Stimulated activated CD4-positive, alpha-beta T cell treated with anti-CD3 and anti-CD28 coated beads, Interleukin-2, amount 100 ng/mL, for 24 hours (primary cell): ENCODE results near the gene AP1M2.
"Not testable (repeated sequence)": the region's sequence is repeated elsewhere in the genome, so short reads cannot be mapped to it uniquely, and the experiment has no call there.

Source experiments
- DNase-seq, 2 donors: peaks; one replicate each; pipeline ENCODE4 v3.0.0-alpha.2; 2020

Gene AP1M2

DNA sequence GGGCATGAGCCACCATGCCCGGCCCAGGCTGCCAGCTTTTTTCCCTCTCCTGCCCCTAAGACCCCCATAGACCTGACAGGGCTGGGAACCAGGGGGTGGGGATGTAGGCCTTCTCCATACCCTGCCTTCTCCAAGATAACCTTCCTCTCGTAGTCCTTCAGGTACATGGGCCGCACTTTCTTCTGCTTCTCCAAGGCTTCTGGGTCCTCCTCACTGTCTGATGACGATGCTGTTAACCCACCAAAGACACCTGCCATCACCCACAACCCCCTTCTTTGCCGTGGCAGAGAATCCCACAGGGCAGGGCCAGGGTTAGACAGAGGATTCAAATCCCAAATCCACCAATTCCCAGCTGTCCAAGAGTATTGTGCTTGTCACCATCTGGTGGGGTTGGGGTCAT, 24.5 kb downstream of the AP1M2 start:
- DNase-seq: no peak

DNA sequence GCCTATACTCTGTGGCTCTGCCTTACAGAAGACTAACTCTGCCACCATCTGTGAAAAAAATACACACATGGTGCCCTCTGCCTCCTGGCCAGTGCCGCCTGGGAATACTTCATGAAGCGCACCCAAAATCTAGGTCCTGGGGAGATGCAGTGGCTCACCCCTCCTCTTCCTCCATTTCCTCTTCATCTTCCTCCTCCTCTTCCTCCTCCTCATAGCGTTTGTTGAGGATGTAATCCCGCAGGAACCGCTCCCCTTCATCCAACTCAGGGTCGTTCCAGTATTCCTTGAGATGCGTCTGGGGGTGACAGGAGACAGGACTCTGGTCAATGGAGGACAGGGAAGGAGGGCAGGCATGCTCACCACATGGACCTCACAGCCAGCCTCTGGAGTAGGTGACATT, 27.0 kb downstream of the AP1M2 start:
- DNase-seq: no peak

DNA sequence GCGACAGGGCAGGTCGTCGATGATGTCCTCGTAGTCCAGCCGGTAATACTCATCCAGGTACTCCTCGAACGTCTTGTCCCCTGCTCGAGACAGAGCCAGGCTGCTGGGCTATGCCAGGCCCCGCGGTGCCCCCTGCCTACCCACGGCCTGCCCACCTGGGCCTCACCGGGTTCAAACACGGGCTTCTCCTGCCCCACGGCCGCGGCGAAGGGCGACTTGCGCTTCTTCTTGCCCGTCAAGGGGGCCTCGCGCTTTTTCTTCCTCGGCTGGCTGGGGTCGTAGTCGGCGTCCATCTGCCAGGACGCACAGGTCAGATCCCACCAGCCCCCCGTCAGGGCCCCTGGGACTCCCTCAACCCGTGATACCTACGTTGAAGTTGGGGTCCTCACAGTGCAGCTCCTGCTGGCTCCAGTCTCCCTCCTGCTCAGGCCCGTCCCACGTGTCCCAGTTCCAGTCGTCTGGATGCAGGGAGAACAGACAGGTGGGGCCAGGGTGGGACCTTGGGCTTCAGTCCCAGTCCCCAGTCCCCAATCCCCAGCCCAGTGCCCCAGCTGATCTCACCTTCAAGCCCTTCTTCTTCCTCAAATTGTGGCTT, 29.4 kb downstream of the AP1M2 start:
- DNase-seq: no peak

- no peak for DNase-seq
Observed at GRCh38 chr19:10555610-10555973, 31.5 kb downstream of the AP1M2 start.

GRCh38 chr19:10554760-10555609, 32.1 kb downstream of the AP1M2 start:
- no peak for DNase-seq

- peak; percentile 31 to 39 for DNase-seq
Observed at GRCh38 chr19:10553943-10554381, 33.1 kb downstream of the AP1M2 start.

GRCh38 chr19:10553087-10553667, 33.9 kb downstream of the AP1M2 start:
- DNase-seq: no peak

- DNase-seq: peak; percentile 33 to 47
Observed at GRCh38 chr19:10552510-10553053, 34.5 kb downstream of the AP1M2 start.

- peak; percentile 40 to 57 for DNase-seq
Observed at GRCh38 chr19:10551698-10552301, 35.3 kb downstream of the AP1M2 start.

- not testable (repeated sequence) for DNase-seq
Observed at GRCh38 chr19:10551006-10551405, 36.1 kb downstream of the AP1M2 start.

DNA sequence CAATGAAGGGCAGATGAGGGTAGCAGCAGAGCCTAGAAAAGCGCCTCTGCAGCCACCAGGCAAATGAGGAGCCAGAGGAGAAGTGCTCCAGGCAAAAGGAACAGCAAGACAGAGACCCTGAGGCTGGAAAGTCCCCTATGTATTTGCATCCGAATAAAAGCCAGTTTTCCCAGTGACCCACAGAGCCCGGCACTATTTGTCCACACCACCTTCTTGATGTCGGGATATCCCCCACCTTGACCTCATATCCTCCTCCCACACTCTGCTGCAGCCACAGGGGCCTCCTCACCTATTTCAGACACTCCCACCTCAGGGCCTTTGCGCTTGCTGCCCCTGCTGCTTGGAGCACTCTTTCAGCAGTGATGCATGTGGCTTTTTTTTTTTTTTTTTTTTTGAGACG, 36.8 kb downstream of the AP1M2 start:
- no peak for DNase-seq

DNA sequence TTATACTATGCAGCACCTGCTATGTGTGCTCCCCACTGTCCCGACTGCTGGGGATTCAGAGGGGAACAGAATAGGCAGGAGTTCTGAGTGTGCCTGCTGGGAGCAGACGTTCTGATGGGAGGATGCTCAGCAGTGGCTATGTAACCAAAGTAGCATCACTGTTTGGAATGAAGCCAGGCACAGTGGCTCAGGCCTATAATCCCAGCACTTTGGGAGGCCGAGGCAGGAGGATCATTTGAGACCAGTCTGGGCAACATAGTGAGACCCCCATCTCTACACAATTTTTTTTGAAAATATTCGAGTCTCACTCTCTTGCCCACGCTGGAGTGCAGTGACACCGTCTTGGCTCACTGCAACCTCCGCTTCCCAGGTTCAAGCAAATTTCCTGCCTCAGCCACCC, 37.4 kb downstream of the AP1M2 start:
- DNase-seq: no peak

GRCh38 chr19:10548746-10549276, 38.3 kb downstream of the AP1M2 start:
- no peak for DNase-seq

GRCh38 chr19:10546817-10547216, 40.3 kb downstream of the AP1M2 start:
- no peak for DNase-seq

DNA sequence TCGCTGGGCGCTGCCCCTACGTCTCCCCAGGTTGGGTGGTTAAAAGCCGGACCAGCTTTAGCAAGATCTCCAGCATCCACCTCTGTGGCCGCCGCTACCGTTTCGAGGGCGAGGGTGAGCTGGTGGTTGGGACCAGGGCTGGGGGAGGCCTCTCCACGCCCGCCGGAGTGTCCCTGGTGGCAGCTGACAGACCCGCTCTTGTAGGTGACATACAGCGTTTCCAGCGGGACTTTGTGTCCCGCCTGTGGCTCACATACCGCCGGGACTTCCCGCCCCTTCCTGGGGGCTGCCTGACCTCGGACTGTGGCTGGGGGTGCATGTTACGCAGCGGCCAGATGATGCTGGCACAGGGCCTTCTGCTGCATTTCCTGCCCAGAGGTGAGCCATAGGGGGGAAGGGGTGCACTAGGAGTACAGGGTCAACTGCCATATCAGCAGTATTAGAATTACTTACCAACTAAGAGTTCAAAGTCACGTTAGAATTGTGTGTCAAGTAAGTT, 42.3 kb downstream of the AP1M2 start:
- DNase-seq: no peak

- DNase-seq: peak; percentile 33 to 40
Observed at GRCh38 chr19:10544242-10544752, 42.8 kb downstream of the AP1M2 start.

DNA sequence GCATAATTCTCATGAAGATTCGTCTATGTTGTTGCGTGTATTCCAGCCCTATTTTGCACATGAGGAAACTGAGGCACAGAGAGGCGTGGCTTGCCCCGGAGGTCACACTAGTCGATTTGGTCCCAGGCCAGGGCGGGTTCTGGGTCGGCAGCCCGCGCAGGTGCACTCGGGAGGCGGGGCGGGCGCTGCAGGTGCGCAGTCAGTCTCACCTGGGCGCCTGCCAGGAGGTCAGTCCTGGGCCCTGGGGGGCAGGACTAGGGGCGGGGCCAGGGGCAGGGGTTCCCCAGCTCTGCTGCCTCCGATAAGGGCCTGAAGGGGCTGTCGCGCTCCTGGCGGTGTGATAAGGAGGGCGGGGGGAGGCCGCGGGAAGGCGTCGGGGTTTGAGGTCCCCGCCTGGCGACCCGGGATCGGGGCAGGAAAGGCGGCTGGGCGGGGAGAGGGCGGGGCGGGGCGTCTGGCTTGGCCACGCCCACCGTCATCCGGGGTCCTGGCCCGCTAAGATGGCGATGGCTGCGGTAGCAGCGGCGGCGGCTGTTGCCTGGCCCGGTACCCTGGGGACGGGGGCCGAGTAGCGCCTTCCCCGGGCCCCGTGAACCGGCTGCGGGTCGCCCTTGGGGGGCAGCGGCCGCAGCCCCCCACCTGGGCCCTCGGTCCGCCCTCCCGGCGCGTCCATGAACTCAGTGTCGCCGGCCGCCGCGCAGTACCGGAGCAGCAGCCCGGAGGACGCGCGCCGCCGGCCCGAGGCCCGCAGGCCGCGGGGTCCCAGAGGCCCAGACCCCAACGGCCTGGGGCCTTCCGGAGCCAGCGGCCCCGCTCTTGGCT, 43.5 kb downstream of the AP1M2 start, which contains the start of gene ATG4D:
ATG4D (plus strand) TSS at position 485 of the 822 bp plus-strand sequence; CDS start at position 672, 187 bp downstream.
- DNase-seq: peak; percentile 82 to 84

DNA sequence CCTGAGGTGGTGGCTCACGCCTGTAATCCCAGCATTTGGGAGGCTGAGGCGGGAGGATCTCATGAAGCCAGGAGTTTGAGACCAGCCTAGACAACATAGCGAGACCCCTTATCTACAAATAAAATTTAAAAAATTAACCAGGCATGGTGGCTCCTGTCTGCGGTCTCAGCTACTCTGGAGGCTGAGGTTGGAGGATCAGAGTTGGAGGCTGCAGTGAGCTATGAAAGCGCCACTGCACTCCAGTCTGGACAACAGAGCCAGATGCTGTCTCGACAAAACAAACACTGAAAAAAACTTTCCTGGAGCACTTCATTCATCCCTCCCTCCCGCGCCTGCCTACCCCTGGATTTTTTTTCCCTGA, 44.1 kb downstream of the AP1M2 start:
- no peak for DNase-seq

- not testable (repeated sequence) for DNase-seq
Observed at GRCh38 chr19:10539016-10539415, 48.1 kb downstream of the AP1M2 start.

GRCh38 chr19:10538204-10538983, 48.7 kb downstream of the AP1M2 start:
- no peak for DNase-seq

DNA sequence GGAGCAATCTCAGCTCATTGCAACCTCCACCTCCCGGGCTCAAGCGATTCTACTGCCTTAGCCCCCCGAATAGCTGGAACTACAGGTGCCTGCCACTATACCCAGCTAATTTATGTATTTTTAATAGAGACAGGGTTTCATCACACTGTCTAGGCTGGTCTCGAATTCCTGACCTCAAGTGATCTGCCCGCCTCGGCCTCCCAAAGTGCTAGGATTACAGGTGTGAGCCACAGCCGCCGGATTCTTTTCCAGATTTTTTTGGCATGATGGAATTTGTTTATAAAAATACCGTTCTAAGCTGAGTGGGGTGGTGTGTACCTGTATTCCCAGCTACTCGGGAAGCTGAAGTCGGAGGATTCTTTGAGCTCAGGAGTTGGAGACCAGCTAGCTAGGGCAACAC, 49.4 kb downstream of the AP1M2 start:
- DNase-seq: no peak
